A673 (cell line): ENCODE measurements around the gene TSHZ2.
"Not testable (repeated sequence)": the region's sequence is repeated elsewhere in the genome, so short reads cannot be mapped to it uniquely, and the experiment has no call there.

ENCODE experiments used
- EZH2 ChIP-seq: fragments of 200-600 bp; sonication (generic); IDR thresholded peaks from 2 replicates; pipeline ENCODE4 v1.6.1; 2017; ENCODE audit warnings: borderline replicate concordance, low read depth, mild to moderate bottlenecking, mixed read lengths, antibody characterized with exemption, low read length; ENCODE audit not compliant: poor library complexity, severe bottlenecking
- TF ChIP-seq, protein P1 (sequence below): fragments of 300-800, 200-600 bp; sonication (generic); conservative IDR thresholded peaks from 2 replicates; pipeline ENCODE4 v1.5.1; 2017; ENCODE audit warnings: low read depth, mild to moderate bottlenecking, antibody characterized with exemption, low read length, moderate library complexity, mixed read lengths

DNA sequence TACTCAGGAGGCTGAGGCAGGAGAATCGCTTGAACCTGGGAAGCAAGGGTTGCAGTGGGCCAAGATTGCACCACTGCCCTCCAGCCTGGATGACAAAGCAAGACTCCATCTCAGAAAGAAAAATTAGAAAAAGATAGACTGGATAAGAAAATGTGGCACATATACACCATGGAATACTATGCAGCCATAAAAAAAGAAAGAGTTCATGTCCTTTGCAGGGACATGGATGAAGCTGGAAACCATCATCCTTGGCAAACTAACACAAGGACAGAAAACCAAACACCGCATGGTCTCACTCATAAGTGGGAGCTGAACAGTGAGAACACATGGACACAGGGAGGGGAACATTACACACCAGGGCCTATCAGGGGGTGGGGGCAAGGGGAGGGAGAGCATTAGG, 551.5 kb downstream of the TSHZ2 start:
- not testable (repeated sequence) for TF ChIP-seq EZH2
- TF ChIP-seq, protein P1, sequence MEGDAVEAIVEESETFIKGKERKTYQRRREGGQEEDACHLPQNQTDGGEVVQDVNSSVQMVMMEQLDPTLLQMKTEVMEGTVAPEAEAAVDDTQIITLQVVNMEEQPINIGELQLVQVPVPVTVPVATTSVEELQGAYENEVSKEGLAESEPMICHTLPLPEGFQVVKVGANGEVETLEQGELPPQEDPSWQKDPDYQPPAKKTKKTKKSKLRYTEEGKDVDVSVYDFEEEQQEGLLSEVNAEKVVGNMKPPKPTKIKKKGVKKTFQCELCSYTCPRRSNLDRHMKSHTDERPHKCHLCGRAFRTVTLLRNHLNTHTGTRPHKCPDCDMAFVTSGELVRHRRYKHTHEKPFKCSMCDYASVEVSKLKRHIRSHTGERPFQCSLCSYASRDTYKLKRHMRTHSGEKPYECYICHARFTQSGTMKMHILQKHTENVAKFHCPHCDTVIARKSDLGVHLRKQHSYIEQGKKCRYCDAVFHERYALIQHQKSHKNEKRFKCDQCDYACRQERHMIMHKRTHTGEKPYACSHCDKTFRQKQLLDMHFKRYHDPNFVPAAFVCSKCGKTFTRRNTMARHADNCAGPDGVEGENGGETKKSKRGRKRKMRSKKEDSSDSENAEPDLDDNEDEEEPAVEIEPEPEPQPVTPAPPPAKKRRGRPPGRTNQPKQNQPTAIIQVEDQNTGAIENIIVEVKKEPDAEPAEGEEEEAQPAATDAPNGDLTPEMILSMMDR: not testable (repeated sequence)
